Fibroblast of lung (primary cell): ENCODE measurements around the gene IGFBP6.

Source experiments
- CTCF ChIP-seq, 2 donors: IDR thresholded peaks in 1 of 2; conservative IDR thresholded peaks in 1 of 2; 1 replicate in 1 of 2; 2 replicates in 1 of 2; pipeline ENCODE4 v1.5.1; 2011 to 2012; ENCODE audit warnings: low read length in 2 of 2, control low read depth in 1 of 2, inconsistent platforms in 1 of 2, low read depth in 1 of 2, mild to moderate bottlenecking in 1 of 2
- EZH2 ChIP-seq: IDR thresholded peaks from 2 replicates; pipeline ENCODE4 v1.5.1; 2012; ENCODE audit warnings: low read length, control low read depth, mild to moderate bottlenecking; ENCODE audit errors: missing control alignments

DNA sequence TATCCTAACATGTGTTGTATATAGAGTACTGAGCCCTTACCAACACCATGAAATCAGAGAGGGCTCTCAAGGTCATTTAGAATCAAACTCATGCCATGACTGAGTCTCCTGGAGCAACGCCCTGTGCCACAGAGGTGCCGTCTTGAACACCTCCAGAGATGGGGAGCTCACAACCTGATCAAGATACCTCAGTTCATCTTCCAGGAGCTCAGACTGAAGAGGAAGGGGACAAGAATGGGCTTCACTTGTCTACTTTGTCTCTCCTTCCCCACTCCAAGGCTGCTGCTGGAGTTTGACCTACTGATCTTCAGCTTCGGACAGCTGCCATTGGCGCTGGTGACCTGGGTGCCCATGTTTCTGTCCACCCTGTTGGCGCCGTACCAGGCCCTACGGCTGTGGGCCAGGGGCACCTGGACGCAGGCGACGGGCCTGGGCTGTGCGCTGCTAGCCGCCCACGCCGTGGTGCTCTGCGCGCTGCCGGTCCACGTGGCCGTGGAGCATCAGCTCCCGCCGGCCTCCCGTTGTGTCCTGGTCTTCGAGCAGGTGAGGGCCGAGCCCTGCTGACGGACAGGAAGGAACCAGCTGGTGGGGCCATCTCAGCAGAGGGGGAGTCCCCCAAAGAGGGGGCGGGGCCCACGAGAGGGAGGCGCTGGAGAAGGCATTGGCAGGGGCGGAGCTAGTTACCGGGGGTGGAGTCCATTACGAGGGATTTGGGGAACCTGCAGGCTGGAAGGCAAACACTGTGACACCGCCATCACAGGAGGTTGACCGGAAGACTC lies 17.8 kb downstream of the IGFBP6 start:
- TF ChIP-seq CTCF (conservative IDR thresholded peaks at IDR 0.05 in 1 of 2, IDR thresholded peaks at IDR 0.05 in 1 of 2; ENCODE audit: low read depth in 1 of 2, low read length in 2 of 2) (no peak), EZH2 (no peak)
